GM19023 (cell line): ENCODE data around the gene ADH6.
"Not testable (repeated sequence)": the region's sequence is repeated elsewhere in the genome, so short reads cannot be mapped to it uniquely, and the experiment has no call there.

Experiments
- ATAC-seq: cut with Tn5 transposase; IDR thresholded peaks from one replicate; pipeline ENCODE4 v1.9.1; 2021; ENCODE audit warnings: mild to moderate bottlenecking, moderate library complexity; ENCODE audit not compliant: unreplicated experiment

ADH6 gene

DNA sequence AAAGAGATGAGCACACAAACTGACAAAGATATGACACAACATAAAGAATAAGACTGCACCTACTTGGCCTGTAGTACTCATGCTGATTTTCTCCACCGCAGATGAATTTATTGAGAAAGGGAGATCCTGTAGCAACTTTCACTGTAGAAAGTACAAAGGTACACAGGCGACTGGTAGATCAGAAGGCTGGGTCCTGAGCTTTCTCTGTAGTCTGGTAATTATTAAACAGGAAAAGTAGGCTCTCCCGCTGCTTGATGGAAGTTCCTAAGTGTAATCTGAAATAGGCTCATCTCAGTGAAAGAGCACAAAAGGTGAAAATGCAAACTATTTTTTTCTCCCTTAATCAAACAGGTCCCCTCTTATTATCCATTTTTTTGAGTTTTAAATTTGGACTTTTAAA, at the start of gene ADH6:
ADH6 (minus strand) TSS at position 175 of the 400 bp plus-strand sequence; CDS start at position 81, 94 bp downstream.
- ATAC-seq: no peak

DNA sequence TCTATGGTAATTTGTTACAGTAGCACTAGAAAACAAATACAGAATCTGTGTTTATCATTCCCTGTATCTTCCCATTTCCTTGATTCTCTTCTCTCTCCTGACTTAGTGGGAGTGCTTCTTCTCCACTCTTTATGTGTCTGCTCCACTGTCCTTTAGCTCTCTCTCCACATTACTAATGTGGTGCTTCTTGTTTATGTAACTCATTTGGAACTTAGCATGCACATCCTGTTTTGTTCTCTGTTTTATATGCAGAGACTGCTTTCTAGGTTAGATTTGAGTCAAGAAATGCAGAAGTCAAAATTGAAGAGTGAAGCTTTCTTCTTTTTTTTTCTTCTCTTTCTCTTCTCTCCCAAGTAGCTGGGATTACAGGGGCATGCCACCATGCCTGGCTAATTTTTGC, 45.9 kb upstream of the ADH6 start:
- no peak for ATAC-seq

- no peak for ATAC-seq
These were observed 33.7 kb upstream of the ADH6 start for GRCh38 chr4:99252746-99253145.

DNA sequence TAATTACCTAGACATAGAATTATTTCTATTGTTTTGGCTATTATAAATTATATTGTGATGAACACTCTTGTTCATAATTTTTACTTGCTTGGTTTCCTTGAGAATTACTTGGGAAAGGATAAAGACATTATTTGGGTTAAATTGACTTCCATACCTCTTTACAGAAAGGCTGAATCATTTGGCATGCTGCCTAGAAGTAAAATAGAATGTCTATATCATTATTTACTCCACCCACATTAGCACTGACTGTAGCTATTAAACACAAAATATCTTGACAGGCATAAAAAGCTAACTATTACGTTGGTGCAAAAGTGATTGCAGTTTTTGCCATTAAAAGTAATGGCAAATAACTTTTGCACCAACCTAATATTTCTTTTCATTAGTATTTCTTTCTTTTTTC, 29.7 kb upstream of the ADH6 start:
- ATAC-seq: no peak

GRCh38 chr4:99235955-99236354, 16.9 kb upstream of the ADH6 start:
- ATAC-seq: no peak

DNA sequence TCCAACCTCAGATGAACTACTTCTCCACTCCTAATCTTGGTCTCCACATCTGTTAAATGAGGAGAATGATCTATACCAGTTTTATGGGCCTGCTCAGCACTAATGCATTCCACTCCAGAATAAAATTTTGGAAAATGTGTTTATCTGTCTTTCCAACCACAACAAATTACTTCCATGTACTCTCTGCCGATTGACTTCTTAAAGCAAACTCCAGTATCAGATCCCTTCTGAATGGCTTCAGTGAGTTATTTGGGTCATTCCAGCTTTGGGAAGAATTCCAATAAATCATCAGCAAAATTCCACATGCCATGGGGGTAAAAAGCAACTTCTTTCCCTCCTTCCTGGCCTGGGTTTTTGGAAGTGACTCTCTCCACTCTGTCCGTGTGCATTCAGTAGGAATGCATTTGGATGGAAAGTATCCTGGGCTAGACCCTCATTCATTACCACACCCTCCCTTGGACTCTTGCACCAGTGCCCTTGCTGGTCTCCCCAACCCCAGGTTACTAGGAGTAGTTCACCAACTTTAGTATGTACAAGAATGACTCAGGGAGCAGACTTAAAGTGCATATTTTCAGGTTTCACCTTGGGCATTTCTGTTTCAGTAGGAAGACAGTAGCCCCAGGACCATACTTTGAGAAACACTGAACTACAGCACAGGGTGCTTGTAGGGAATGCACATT, 15.4 kb upstream of the ADH6 start:
- no peak for ATAC-seq

- not testable (repeated sequence) for ATAC-seq
These were observed 14.4 kb upstream of the ADH6 start for GRCh38 chr4:99233397-99233796.

- not testable (repeated sequence) for ATAC-seq
These were observed 9.7 kb upstream of the ADH6 start for GRCh38 chr4:99228706-99229105.

GRCh38 chr4:99227646-99228045, 8.6 kb upstream of the ADH6 start:
- ATAC-seq: not testable (repeated sequence)

DNA sequence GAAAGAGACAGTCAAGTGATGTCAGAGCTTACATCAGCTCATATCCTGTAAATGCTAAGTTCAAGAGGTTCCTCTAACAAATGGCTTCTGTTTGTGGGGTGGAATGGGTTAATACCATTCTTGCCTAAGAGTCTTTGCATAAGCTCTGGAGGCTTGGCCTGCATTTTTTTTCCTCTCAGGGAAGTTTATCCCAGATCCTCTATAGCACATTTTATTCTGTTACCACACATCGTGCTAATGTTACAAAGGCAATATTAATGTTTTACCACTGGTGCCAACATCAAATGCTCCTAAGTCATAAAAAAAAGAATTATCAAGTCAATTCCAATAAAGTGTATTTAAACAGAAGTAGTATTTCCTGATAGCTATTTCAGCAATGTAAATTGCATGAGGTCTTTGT, 2.9 kb upstream of the ADH6 start:
- no peak for ATAC-seq

- ATAC-seq: no peak
These were observed 433 bp upstream of the ADH6 start for GRCh38 chr4:99219479-99219878.

- no peak for ATAC-seq
These were observed 3.5 kb downstream of the ADH6 start for GRCh38 chr4:99215521-99215920.

DNA sequence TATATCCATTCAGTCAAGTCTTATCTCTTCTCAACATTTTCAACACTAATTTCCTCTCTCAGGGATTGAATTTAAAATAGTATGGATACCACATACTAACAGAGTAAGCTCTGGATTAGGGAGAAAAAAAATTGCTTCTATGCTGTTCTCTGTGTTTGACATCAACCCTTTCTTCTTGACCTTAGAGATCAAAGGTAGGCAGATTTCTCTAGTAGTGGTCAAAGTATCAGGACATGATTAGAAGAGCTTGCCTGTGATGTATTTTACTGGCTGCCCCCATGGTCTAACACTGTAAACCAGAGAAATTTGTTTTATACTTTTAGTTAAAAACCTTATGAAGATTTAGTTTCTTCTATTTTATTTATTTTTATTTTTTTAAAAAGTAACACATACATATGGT, 8.3 kb downstream of the ADH6 start:
- ATAC-seq: no peak

GRCh38 chr4:99209671-99210070, 9.4 kb downstream of the ADH6 start:
- no peak for ATAC-seq

- ATAC-seq: no peak
These were observed 10.3 kb downstream of the ADH6 start for GRCh38 chr4:99208719-99209075.

GRCh38 chr4:99207911-99208718, 10.9 kb downstream of the ADH6 start:
- no peak for ATAC-seq

DNA sequence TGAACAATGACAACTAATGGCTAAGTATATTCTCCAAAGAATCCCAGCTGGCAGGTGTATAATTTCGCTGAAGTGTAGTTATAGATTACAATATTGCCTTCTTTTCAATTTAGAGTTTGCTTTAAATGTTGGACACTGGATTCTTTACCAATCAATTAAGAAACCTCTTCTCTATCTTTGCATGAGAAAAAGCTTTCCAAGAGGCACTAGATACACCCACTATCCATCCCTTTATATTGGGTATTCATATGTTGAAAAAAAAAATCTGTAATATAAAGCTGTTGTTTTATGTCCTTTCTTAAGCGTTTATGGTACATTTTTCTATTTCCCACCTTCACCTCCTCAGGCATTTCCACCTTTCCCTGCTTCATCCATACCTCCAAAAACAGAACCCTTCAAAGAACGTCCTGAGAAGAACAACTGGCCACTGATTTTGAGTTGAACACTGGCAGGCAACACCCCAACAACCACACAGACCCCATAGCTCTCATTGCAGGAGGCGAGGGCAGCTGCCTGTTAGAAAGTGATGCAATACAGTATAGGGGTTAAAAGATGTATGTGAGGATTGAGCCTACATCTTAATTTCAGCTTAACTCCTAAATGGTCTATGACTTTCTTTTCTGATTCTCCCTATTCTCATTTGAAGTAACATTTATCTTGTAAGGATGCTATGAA, 11.8 kb downstream of the ADH6 start:
- no peak for ATAC-seq

DNA sequence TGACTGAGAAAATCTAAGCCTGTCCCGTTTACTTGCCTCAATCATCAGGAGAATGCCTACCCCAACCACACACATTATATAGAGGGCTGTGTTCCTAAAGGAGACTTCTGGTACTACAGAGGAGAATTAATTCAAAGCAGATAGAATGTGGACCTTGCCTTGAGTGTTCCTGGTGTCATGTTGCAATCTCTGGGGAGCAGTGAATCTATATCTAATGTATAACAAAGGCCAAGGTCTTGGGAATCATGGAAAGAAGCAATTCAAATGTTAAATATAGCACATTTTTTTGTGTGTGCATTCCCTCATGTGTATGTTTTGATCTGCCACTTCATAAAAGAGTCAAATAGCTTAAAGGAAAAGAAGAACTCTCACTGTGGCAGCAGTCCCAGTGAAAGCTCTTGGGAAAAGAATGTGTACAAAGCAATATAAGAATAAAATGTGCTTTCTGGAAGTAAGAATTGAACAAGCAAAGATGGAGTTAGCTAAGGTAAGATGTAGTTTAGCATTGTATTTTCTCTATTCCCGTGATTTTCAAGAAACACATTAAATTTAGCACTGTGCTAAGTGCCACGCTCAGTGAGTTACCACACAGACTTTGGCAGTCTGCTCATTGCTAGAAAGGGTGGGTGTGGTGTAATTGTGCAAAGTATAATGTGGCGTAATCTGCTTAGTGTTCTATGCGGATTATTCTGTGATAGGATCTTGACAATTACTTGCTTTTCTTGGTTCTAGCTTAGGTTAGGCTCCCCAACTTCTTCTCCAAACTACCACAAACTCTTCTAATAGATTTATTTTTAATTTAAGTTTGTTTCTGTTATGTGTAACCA, 13.7 kb downstream of the ADH6 start:
- ATAC-seq: no peak

DNA sequence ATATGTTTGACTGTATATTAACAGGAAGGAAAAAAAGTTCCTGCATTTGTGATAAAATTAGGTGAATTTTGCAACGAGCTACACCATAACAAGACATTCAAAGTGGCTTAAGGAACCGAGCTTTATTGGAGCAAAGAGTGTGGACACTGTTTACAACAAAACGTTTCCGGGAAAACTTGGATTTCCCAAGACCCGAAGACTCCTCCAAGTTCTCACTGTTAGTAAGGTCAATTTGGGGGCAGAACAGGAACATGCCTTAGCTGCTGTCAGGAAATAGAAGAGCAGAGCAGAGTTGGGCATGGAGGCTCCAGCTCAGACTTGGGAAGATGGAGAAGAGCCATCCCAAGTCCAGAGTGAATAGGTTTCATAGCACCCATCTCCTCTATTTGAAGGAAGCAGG, 16.5 kb downstream of the ADH6 start:
- no peak for ATAC-seq

DNA sequence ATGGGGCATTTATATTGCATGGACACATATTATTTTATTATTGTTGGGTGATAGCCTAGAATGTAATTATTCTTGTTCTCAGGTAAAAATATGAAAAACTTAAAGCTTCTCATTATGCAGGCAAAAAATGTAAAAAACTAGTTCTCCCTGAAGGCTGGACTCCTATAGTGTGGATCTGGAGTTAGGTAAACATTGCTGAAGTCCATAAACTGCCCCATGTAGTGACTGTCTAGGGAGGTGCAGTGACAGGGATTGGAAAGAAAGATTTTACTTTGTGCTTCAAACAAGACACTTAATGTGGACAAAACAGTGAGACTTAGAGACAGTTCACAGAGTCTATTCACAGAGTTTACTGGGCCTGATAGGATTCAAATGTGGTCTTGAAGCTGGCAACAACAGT, 17.0 kb downstream of the ADH6 start:
- no peak for ATAC-seq

DNA sequence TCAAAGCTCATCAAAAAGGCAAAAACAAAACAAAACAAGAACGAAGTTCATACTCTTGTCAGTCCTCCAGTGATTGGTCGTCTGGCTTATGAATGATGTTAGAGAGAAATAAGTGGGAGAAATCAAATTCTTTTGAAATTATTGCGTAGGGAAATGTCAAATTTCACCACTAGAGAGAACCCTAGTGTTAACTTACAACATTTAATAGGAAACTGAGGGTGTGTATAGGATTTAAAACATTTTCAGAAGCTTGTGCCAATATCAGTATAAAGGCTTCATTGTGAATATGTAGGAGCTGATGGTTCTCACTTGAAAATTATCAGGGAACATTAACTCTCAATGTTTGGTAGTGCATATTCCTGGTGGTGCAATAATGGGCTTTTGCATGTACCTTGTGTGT, 17.4 kb downstream of the ADH6 start:
- ATAC-seq: no peak
